ENCODE data around the gene GAK.
A peak's percentile ranks its signal among the peaks of the same experiment; 100 is the strongest.
"Not testable (repeated sequence)": the region's sequence is repeated elsewhere in the genome, so short reads cannot be mapped to it uniquely, and the experiment has no call there.

GAK gene

GRCh38 chr4:931960-932712, at the start of gene GAK, which contains the start of gene TMEM175:
GAK (minus strand) TSS chr4:932316; CDS start chr4:932187, 129 bp downstream.
TMEM175 (plus strand) TSS chr4:932460; CDS start chr4:947740, 15,280 bp downstream.
- peak; percentile 97 for DNase-seq

GRCh38 chr4:978957-979701, 47.0 kb upstream of the GAK start:
- peak; percentile 77 for DNase-seq

- DNase-seq, result not testable (repeated sequence)
Measured at GRCh38 chr4:976016-976415, 43.9 kb upstream of the GAK start.

- DNase-seq, result no peak
Measured at GRCh38 chr4:974668-975067, 42.6 kb upstream of the GAK start.

- peak; percentile 89 for DNase-seq
Measured at GRCh38 chr4:973431-974397, 41.6 kb upstream of the GAK start, which contains the start of gene DGKQ. DGKQ (minus strand) TSS chr4:973569; CDS start chr4:973482, 87 bp downstream.

GRCh38 chr4:972651-973424, 40.7 kb upstream of the GAK start:
- DNase-seq, result no peak

GRCh38 chr4:971666-972500, 39.8 kb upstream of the GAK start:
- no peak for DNase-seq

- no peak for DNase-seq
Measured at GRCh38 chr4:970854-971520, 38.9 kb upstream of the GAK start.

- no peak for DNase-seq
Measured at GRCh38 chr4:970046-970745, 38.1 kb upstream of the GAK start.

- no peak for DNase-seq
Measured at GRCh38 chr4:968621-969394, 36.7 kb upstream of the GAK start.

- DNase-seq, result no peak
Measured at GRCh38 chr4:968221-968620, 36.1 kb upstream of the GAK start.

- DNase-seq, result no peak
Measured at GRCh38 chr4:967113-968104, 35.3 kb upstream of the GAK start.

- no peak for DNase-seq
Measured at GRCh38 chr4:966266-967112, 34.4 kb upstream of the GAK start.

- DNase-seq, result no peak
Measured at GRCh38 chr4:965766-966134, 33.6 kb upstream of the GAK start.

GRCh38 chr4:965048-965765, 33.1 kb upstream of the GAK start:
- no peak for DNase-seq
